DOHH2 (cell line): ENCODE data around the gene OXCT2.
A peak's percentile ranks its signal among the peaks of the same experiment; 100 is the strongest.
"Not testable (repeated sequence)": the region's sequence is repeated elsewhere in the genome, so short reads cannot be mapped to it uniquely, and the experiment has no call there.

Source experiments
- H3F3A ChIP-seq: fragments of 200-600 bp; sonication (generic), shearing (Covaris generic); 2 replicates; pipeline ENCODE4 v1.6.0; 2016; ENCODE audit warnings: antibody characterized with exemption, mild to moderate bottlenecking; ENCODE audit not compliant: control insufficient read depth, insufficient read depth
- H3K27ac ChIP-seq: fragments of 200-600 bp; sonication (generic); 2 replicates; pipeline ENCODE4 v1.5.1; 2014; ENCODE audit warnings: low read depth, mild to moderate bottlenecking, low read length, moderate library complexity
- H3K27me3 ChIP-seq: fragments of 200-600 bp; sonication (generic); 2 replicates; pipeline ENCODE4 v1.6.1; 2014; ENCODE audit warnings: mild to moderate bottlenecking, low read length, mixed read lengths; ENCODE audit not compliant: control insufficient read depth
- H3K36me3 ChIP-seq: fragments of 200-600 bp; sonication (generic); 2 replicates; pipeline ENCODE4 v1.6.1; 2014; ENCODE audit warnings: mild to moderate bottlenecking, low read length, moderate library complexity, mixed read lengths; ENCODE audit not compliant: control insufficient read depth
- H3K4me1 ChIP-seq: fragments of 200-600 bp; sonication (generic); 2 replicates; pipeline ENCODE4 v1.6.1; 2014; ENCODE audit warnings: mild to moderate bottlenecking, low read length, mixed read lengths; ENCODE audit not compliant: control insufficient read depth
- H3K4me2 ChIP-seq: fragments of 200-600 bp; sonication (generic); 2 replicates; pipeline ENCODE4 v1.6.0; 2014; ENCODE audit warnings: mild to moderate bottlenecking, low read length, moderate library complexity
- H3K4me3 ChIP-seq: fragments of 200-600 bp; sonication (generic); 2 replicates; pipeline ENCODE4 v1.5.1; 2014; ENCODE audit warnings: mild to moderate bottlenecking, low read length, mixed read lengths
- H3K79me2 ChIP-seq: fragments of 200-600 bp; sonication (generic); 2 replicates; pipeline ENCODE4 v1.6.1; 2014; ENCODE audit warnings: mild to moderate bottlenecking, low read length, mixed read lengths; ENCODE audit not compliant: control insufficient read depth
- H3K9me2 ChIP-seq: fragments of 200-600 bp; sonication (generic); replicated peaks from 2 replicates; pipeline ENCODE4 v1.6.1; 2014; ENCODE audit warnings: mild to moderate bottlenecking, low read length, mixed read lengths; ENCODE audit not compliant: control insufficient read depth
- H3K9me3 ChIP-seq: fragments of 200-600 bp; sonication (generic); 2 replicates; pipeline ENCODE4 v1.6.1; 2014; ENCODE audit warnings: antibody characterized with exemption, low read length, mixed read lengths; ENCODE audit not compliant: control insufficient read depth, insufficient read depth
- H4K20me1 ChIP-seq: fragments of 200-600 bp; sonication (generic); 2 replicates; pipeline ENCODE4 v1.6.0; 2014; ENCODE audit warnings: low read depth, mild to moderate bottlenecking, antibody characterized with exemption, low read length, moderate library complexity; ENCODE audit not compliant: control insufficient read depth, insufficient read depth
- CTCF ChIP-seq: fragments of 200-600 bp; sonication (generic); IDR thresholded peaks from one replicate; pipeline ENCODE4 v1.5.1; 2014; ENCODE audit warnings: antibody characterized with exemption, mild to moderate bottlenecking, low read depth, low read length; ENCODE audit not compliant: poor library complexity, severe bottlenecking
- EZH2phosphoT487 ChIP-seq: fragments of 200-600 bp; sonication (generic); IDR thresholded peaks from 2 replicates; pipeline ENCODE4 v1.6.1; 2017; ENCODE audit warnings: borderline replicate concordance, mild to moderate bottlenecking, antibody characterized with exemption, low read length, moderate library complexity, mixed read lengths

Gene OXCT2

GRCh38 chr1:39777306-39777705 is 6.2 kb upstream of the OXCT2 start:
- Histone ChIP-seq H3K9me3 (no peaks in the 10 kb centered on the region), H3K27ac (no peak overlapping the region), H3F3A (peaks cover 8% of the 10 kb centered on the region; the same call in 1 of the 2 replicates), H4K20me1 (no peaks in the 10 kb centered on the region), H3K36me3 (no peaks in the 10 kb centered on the region), H3K4me1 (peaks cover 15% of the 10 kb centered on the region), H3K4me2 (no peak overlapping the region), H3K27me3 (no peaks in the 10 kb centered on the region), H3K9me2 (no peaks in the 10 kb centered on the region), H3K79me2 (no peaks in the 10 kb centered on the region), H3K4me3 (no peak overlapping the region)
- TF ChIP-seq CTCF (no peak), EZH2phosphoT487 (no peak)

DNA sequence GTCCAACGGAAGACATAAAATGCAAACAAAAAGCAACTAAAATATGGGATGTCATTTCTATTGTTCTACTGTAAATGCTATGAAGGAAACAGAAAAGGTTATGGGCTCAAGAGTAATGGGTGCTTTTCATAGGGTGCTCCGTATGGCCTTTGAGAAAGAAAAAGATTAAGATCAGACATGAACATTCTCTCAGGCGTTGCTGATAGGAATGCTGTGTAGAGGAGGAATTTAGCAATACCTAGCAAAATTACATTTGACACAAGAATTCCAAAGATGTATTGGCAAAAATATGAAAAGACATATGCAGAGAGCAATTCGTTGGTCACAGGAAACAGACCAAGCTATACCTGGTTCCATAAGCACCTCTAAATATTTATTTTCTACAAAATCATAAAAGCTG is 5.7 kb upstream of the OXCT2 start:
- Histone ChIP-seq H3K4me1 (peaks cover 15% of the 10 kb centered on the region), H3K9me3 (no peaks in the 10 kb centered on the region), H3K27me3 (no peaks in the 10 kb centered on the region), H3K9me2 (no peaks in the 10 kb centered on the region), H3K27ac (no peak overlapping the region), H3K79me2 (no peaks in the 10 kb centered on the region), H3K4me3 (no peak overlapping the region), H3K36me3 (no peaks in the 10 kb centered on the region), H4K20me1 (no peaks in the 10 kb centered on the region), H3F3A (peaks cover 8% of the 10 kb centered on the region; the same call in 1 of the 2 replicates), H3K4me2 (no peak overlapping the region)
- TF ChIP-seq EZH2phosphoT487 (no peak), CTCF (no peak)

GRCh38 chr1:39776400-39776713 is 5.2 kb upstream of the OXCT2 start:
- H3K9me3 ChIP-seq, result no peaks in the 10 kb centered on the region
- H3K27me3 ChIP-seq, result no peaks in the 10 kb centered on the region
- peak overlapping the region; percentile 34 for H3K4me2 ChIP-seq
- H3K79me2 ChIP-seq, result no peaks in the 10 kb centered on the region
- no peaks in the 10 kb centered on the region for H4K20me1 ChIP-seq
- no peak overlapping the region for H3K4me3 ChIP-seq
- H3K27ac ChIP-seq, result no peak overlapping the region
- H3K9me2 ChIP-seq, result no peaks in the 10 kb centered on the region
- H3F3A ChIP-seq, result peaks cover 8% of the 10 kb centered on the region; the same call in 1 of the 2 replicates
- H3K36me3 ChIP-seq, result no peaks in the 10 kb centered on the region
- peaks cover 15% of the 10 kb centered on the region for H3K4me1 ChIP-seq
- no peak for TF ChIP-seq EZH2phosphoT487
- no peak for TF ChIP-seq CTCF

- not testable (repeated sequence) for H3K27ac ChIP-seq, H3K4me3 ChIP-seq, H3K27me3 ChIP-seq, H3K79me2 ChIP-seq, H3K9me2 ChIP-seq, H3K9me3 ChIP-seq, H4K20me1 ChIP-seq, H3K36me3 ChIP-seq, H3F3A ChIP-seq
- peaks cover 15% of the 10 kb centered on the region for H3K4me1 ChIP-seq
- peak overlapping the region; percentile 34 for H3K4me2 ChIP-seq
These were observed 4.7 kb upstream of the OXCT2 start for GRCh38 chr1:39775676-39776399.

GRCh38 chr1:39775141-39775540 is 4.0 kb upstream of the OXCT2 start:
- not testable (repeated sequence) for H3F3A ChIP-seq, H3K9me3 ChIP-seq, H3K79me2 ChIP-seq, H3K27ac ChIP-seq, H3K4me3 ChIP-seq, H3K27me3 ChIP-seq, H3K9me2 ChIP-seq, H3K36me3 ChIP-seq, H4K20me1 ChIP-seq
- Histone ChIP-seq H3K4me2 (peak overlapping the region; percentile 34; the same call in 1 of the 2 replicates), H3K4me1 (peaks cover 15% of the 10 kb centered on the region)
